ENCODE results near the gene CECR2.
"Not testable (repeated sequence)": the region's sequence is repeated elsewhere in the genome, so short reads cannot be mapped to it uniquely, and the experiment has no call there.

Gene CECR2

GRCh38 chr22:17508110-17508509 lies 138.8 kb downstream of the CECR2 start:
- ATAC-seq (ENCODE audit: low read depth) (no peak), DNase-seq (ENCODE audit: low spot score) (no peak)
- H3K36me3 ChIP-seq (ENCODE audit: low read depth), result no peaks in the 10 kb centered on the region
- H3K27me3 ChIP-seq (ENCODE audit: insufficient read depth, poor library complexity, severe bottlenecking), result peaks cover 9% of the 10 kb centered on the region
- H3K9me3 ChIP-seq (ENCODE audit: severe bottlenecking), result no peaks in the 10 kb centered on the region
- H3K4me1 ChIP-seq (ENCODE audit: insufficient read depth, poor library complexity, severe bottlenecking), result no peaks in the 10 kb centered on the region
- no peak overlapping the region for H3K4me3 ChIP-seq (ENCODE audit: severe bottlenecking)
- no peak overlapping the region for H3K27ac ChIP-seq (ENCODE audit: poor library complexity, severe bottlenecking)
- TF ChIP-seq CTCF (IDR thresholded peaks at IDR 0.05; ENCODE audit: poor library complexity, severe bottlenecking), result no peak

- peaks cover 9% of the 10 kb centered on the region for H3K27me3 ChIP-seq (ENCODE audit: insufficient read depth, poor library complexity, severe bottlenecking)
- H3K4me3 ChIP-seq (ENCODE audit: severe bottlenecking), result no peak overlapping the region
- H3K27ac ChIP-seq (ENCODE audit: poor library complexity, severe bottlenecking), result no peak overlapping the region
- no peak for TF ChIP-seq CTCF (IDR thresholded peaks at IDR 0.05; ENCODE audit: poor library complexity, severe bottlenecking)
- no peaks in the 10 kb centered on the region for H3K4me1 ChIP-seq (ENCODE audit: insufficient read depth, poor library complexity, severe bottlenecking)
- no peaks in the 10 kb centered on the region for H3K9me3 ChIP-seq (ENCODE audit: severe bottlenecking)
- ATAC-seq (ENCODE audit: low read depth), result no peak
- H3K36me3 ChIP-seq (ENCODE audit: low read depth), result no peaks in the 10 kb centered on the region
- no peak for DNase-seq (ENCODE audit: low spot score)
Measured at GRCh38 chr22:17512960-17513359, 143.7 kb downstream of the CECR2 start.

- TF ChIP-seq CTCF (IDR thresholded peaks at IDR 0.05; ENCODE audit: poor library complexity, severe bottlenecking), result no peak
Measured at GRCh38 chr22:17513612-17514011, 144.4 kb downstream of the CECR2 start.

GRCh38 chr22:17514084-17514483 lies 144.8 kb downstream of the CECR2 start:
- no peak for TF ChIP-seq CTCF (IDR thresholded peaks at IDR 0.05; ENCODE audit: poor library complexity, severe bottlenecking)
- Histone ChIP-seq H3K27ac (ENCODE audit: poor library complexity, severe bottlenecking) (no peak overlapping the region), H3K4me3 (ENCODE audit: severe bottlenecking) (no peak overlapping the region), H3K27me3 (ENCODE audit: insufficient read depth, poor library complexity, severe bottlenecking) (peaks cover 9% of the 10 kb centered on the region), H3K4me1 (ENCODE audit: insufficient read depth, poor library complexity, severe bottlenecking) (no peaks in the 10 kb centered on the region), H3K9me3 (ENCODE audit: severe bottlenecking) (no peaks in the 10 kb centered on the region), H3K36me3 (ENCODE audit: low read depth) (no peaks in the 10 kb centered on the region)
- no peak for ATAC-seq (ENCODE audit: low read depth)
- no peak for DNase-seq (ENCODE audit: low spot score)

More at GRCh38 chr22:17513612-17514011, 144.4 kb downstream of the CECR2 start:
- H3K36me3 ChIP-seq (ENCODE audit: low read depth), result no peaks in the 10 kb centered on the region
- no peaks in the 10 kb centered on the region for H3K9me3 ChIP-seq (ENCODE audit: severe bottlenecking)
- no peak overlapping the region for H3K27ac ChIP-seq (ENCODE audit: poor library complexity, severe bottlenecking)
- DNase-seq (ENCODE audit: low spot score), result no peak
- H3K27me3 ChIP-seq (ENCODE audit: insufficient read depth, poor library complexity, severe bottlenecking), result peaks cover 9% of the 10 kb centered on the region
- no peaks in the 10 kb centered on the region for H3K4me1 ChIP-seq (ENCODE audit: insufficient read depth, poor library complexity, severe bottlenecking)
- no peak for ATAC-seq (ENCODE audit: low read depth)
- H3K4me3 ChIP-seq (ENCODE audit: severe bottlenecking), result no peak overlapping the region

GRCh38 chr22:17518406-17518805 lies 149.1 kb downstream of the CECR2 start:
- Histone ChIP-seq H3K27ac (ENCODE audit: poor library complexity, severe bottlenecking) (no peak overlapping the region), H3K27me3 (ENCODE audit: insufficient read depth, poor library complexity, severe bottlenecking) (no peaks in the 10 kb centered on the region), H3K4me1 (ENCODE audit: insufficient read depth, poor library complexity, severe bottlenecking) (no peaks in the 10 kb centered on the region), H3K36me3 (ENCODE audit: low read depth) (no peaks in the 10 kb centered on the region), H3K9me3 (ENCODE audit: severe bottlenecking) (no peaks in the 10 kb centered on the region), H3K4me3 (ENCODE audit: severe bottlenecking) (no peak overlapping the region)
- DNase-seq (ENCODE audit: low spot score) (no peak), ATAC-seq (ENCODE audit: low read depth) (no peak)
- no peak for TF ChIP-seq CTCF (IDR thresholded peaks at IDR 0.05; ENCODE audit: poor library complexity, severe bottlenecking)

GRCh38 chr22:17521971-17522370 lies 152.7 kb downstream of the CECR2 start:
- not testable (repeated sequence) for ATAC-seq (ENCODE audit: low read depth); DNase-seq (ENCODE audit: low spot score); H3K27me3 ChIP-seq (ENCODE audit: insufficient read depth, poor library complexity, severe bottlenecking)

More at GRCh38 chr22:17521971-17522370, 152.7 kb downstream of the CECR2 start:
- H3K9me3 ChIP-seq (ENCODE audit: severe bottlenecking); H3K36me3 ChIP-seq (ENCODE audit: low read depth); H3K27ac ChIP-seq (ENCODE audit: poor library complexity, severe bottlenecking); H3K4me3 ChIP-seq (ENCODE audit: severe bottlenecking); H3K4me1 ChIP-seq (ENCODE audit: insufficient read depth, poor library complexity, severe bottlenecking): not testable (repeated sequence)
